Eye (tissue), 1 donor: Measurements from ENCODE around the gene ACTA2.

ENCODE experiments used
- DNase-seq: peaks from one replicate; pipeline ENCODE4 v3.0.0-alpha.2; 2015

Gene ACTA2

GRCh38 chr10:88889559-88890337, 62.8 kb downstream of the ACTA2 start:
- no peak for DNase-seq

GRCh38 chr10:88888810-88889445, 63.6 kb downstream of the ACTA2 start:
- DNase-seq, result no peak

- DNase-seq, result no peak
These were observed 66.0 kb downstream of the ACTA2 start for GRCh38 chr10:88886557-88886956.
